GM19240 (cell line): ENCODE measurements around the gene THOC1.

ENCODE experiments used
- DNase-seq: peaks from one replicate; pipeline ENCODE4 v3.0.0; 2011; ENCODE audit warnings: low spot score; ENCODE audit not compliant: insufficient read length

THOC1 gene

GRCh38 chr18:217532-218336 is 50.1 kb downstream of the THOC1 start:
- DNase-seq, result no peak

GRCh38 chr18:215448-216010 is 52.3 kb downstream of the THOC1 start:
- no peak for DNase-seq

- DNase-seq, result no peak
These were observed 53.9 kb downstream of the THOC1 start for GRCh38 chr18:213966-214365.

- no peak for DNase-seq
These were observed 54.3 kb downstream of the THOC1 start for GRCh38 chr18:213505-213904.

- no peak for DNase-seq
These were observed 55.1 kb downstream of the THOC1 start for GRCh38 chr18:212780-213179.

- DNase-seq, result no peak
These were observed 56.3 kb downstream of the THOC1 start for GRCh38 chr18:211582-211981.

GRCh38 chr18:210733-211132 is 57.1 kb downstream of the THOC1 start:
- DNase-seq, result no peak

GRCh38 chr18:210075-210474 is 57.8 kb downstream of the THOC1 start:
- no peak for DNase-seq

GRCh38 chr18:199768-200167 is 68.1 kb downstream of the THOC1 start:
- DNase-seq, result no peak

- DNase-seq, result no peak
These were observed 68.6 kb downstream of the THOC1 start for GRCh38 chr18:199214-199613.

- DNase-seq, result no peak
These were observed 72.2 kb downstream of the THOC1 start for GRCh38 chr18:195651-196050.

GRCh38 chr18:192801-193200 is 75.0 kb downstream of the THOC1 start:
- DNase-seq, result no peak

GRCh38 chr18:191725-192124 is 76.1 kb downstream of the THOC1 start:
- DNase-seq, result no peak

GRCh38 chr18:189254-189653 is 78.6 kb downstream of the THOC1 start:
- DNase-seq, result no peak

GRCh38 chr18:183769-184168 is 84.1 kb downstream of the THOC1 start:
- DNase-seq, result no peak

- DNase-seq, result no peak
These were observed 86.1 kb downstream of the THOC1 start for GRCh38 chr18:181711-182110.

GRCh38 chr18:179499-179898 is 88.3 kb downstream of the THOC1 start:
- DNase-seq, result no peak

- no peak for DNase-seq
These were observed 95.5 kb downstream of the THOC1 start for GRCh38 chr18:172361-172760.
